K562 (cell line): ENCODE results near the gene GCNT3. TPM values are rescaled to one million over a fixed set of nuclear protein-coding genes. Genes with fewer than 3 reads are reported as not detected.

Source experiments
- ATAC-seq: fragments of 200-7000 bp; cut with Tn5 transposase; 3 replicates; pipeline ENCODE4 v1.9.1; 2020; ENCODE audit warnings: moderate library complexity
- BruUV-seq: library from RNA; stranded (reverse); fragments of 400-500 nt; replicated peaks from 2 replicates; lab custom pipeline; 2021; lab: Mats Ljungman, UMichigan
- CTCF ChIA-PET: fragments of 300-600 bp; formaldehyde crosslinking; extraction: SDS; loops from one replicate; lab custom pipeline; 2021; ENCODE audit warnings: low intra/inter-chr PET ratio; lab: Yijun Ruan, JAX
- POLR2A ChIA-PET: fragments of 300-600, 350-650 bp; sonication (Branson Sonifier 250); formaldehyde crosslinking; extraction: SDS; loops from one replicate; lab custom pipeline; 2021; ENCODE audit warnings: antibody characterized with exemption, inconsistent platforms; lab: Yijun Ruan, JAX
- DNase-seq, 4 experiments: peaks; one replicate each; pipeline versions ENCODE4 v3.0.0 to v3.0.0-alpha.2; 2011 to 2018; ENCODE audit warnings: low spot score in 3 of 4, mixed read lengths in 3 of 4; ENCODE audit errors: extremely low read depth in 1 of 4
- FAIRE-seq: peaks from 2 replicates; lab custom pipeline; 2011; peaks lifted over from hg19 to GRCh38; lab: Jason Lieb, UNC
- H2AFZ ChIP-seq: 2 replicates; pipeline ENCODE4 v1.6.0; 2011; ENCODE audit warnings: low read depth, low read length, control low read depth, inconsistent platforms
- H3K27ac ChIP-seq: fragments of 200-600 bp; 3 replicates; pipeline ENCODE4 v1.8.0; 2011; ENCODE audit warnings: low read depth, mild to moderate bottlenecking, control low read depth, inconsistent platforms, low read length, moderate library complexity, mixed read lengths; ENCODE audit errors: extremely low read depth
- H3K27me3 ChIP-seq, 2 experiments: fragments of 300-600 bp in 1 of 2; 2 replicates in 1 of 2; 3 replicates in 1 of 2; pipeline versions ENCODE4 v1.6.0 to v1.8.0; 2011; ENCODE audit warnings: inconsistent platforms in 2 of 2, low read length in 2 of 2, mild to moderate bottlenecking in 1 of 2, mixed read lengths in 1 of 2, moderate library complexity in 1 of 2; ENCODE audit not compliant: control insufficient read depth in 2 of 2, insufficient read depth in 2 of 2
- H3K36me3 ChIP-seq: fragments of 300-600 bp; 3 replicates; pipeline ENCODE4 v1.8.0; 2011; ENCODE audit warnings: mild to moderate bottlenecking, low read length, inconsistent platforms; ENCODE audit not compliant: control insufficient read depth, insufficient read depth
- H3K4me1 ChIP-seq, 2 experiments: fragments of 200-600 bp in 1 of 2; replicated peaks in 1 of 2; 2 replicates in 1 of 2; 3 replicates in 1 of 2; pipeline versions ENCODE4 v1.5.1 to v1.8.0; 2011; ENCODE audit warnings: inconsistent platforms in 2 of 2, low read length in 2 of 2, mild to moderate bottlenecking in 1 of 2, mixed read lengths in 1 of 2, moderate library complexity in 1 of 2; ENCODE audit not compliant: control insufficient read depth in 2 of 2, insufficient read depth in 2 of 2
- H3K4me2 ChIP-seq: 2 replicates; pipeline ENCODE4 v1.6.1; 2011; ENCODE audit warnings: low read length, control low read depth, inconsistent platforms, mixed read lengths; ENCODE audit not compliant: insufficient read depth
- H3K4me3 ChIP-seq: fragments of 200-600 bp; sonication (generic), shearing (Covaris generic); 2 replicates; pipeline ENCODE4 v1.5.1; 2016; ENCODE audit warnings: control low read depth, inconsistent platforms
- H3K79me2 ChIP-seq: fragments of 200-600 bp; 3 replicates; pipeline ENCODE4 v1.8.0; 2011; ENCODE audit warnings: low read length, inconsistent platforms; ENCODE audit not compliant: control insufficient read depth, insufficient read depth
- H3K9ac ChIP-seq, 2 experiments: 2 replicates each; pipeline versions ENCODE4 v1.6.0 to v1.6.1; 2011; ENCODE audit warnings: low read depth in 2 of 2, low read length in 2 of 2, control low read depth in 1 of 2, inconsistent platforms in 1 of 2, mild to moderate bottlenecking in 1 of 2, mixed read lengths in 1 of 2; ENCODE audit not compliant: insufficient read depth in 1 of 2
- H3K9me1 ChIP-seq: one replicate; pipeline ENCODE4 v1.6.0; 2011; ENCODE audit warnings: inconsistent platforms, mild to moderate bottlenecking, low read length, moderate library complexity; ENCODE audit not compliant: control insufficient read depth, insufficient read depth
- H3K9me3 ChIP-seq: replicated peaks from 2 replicates; pipeline ENCODE4 v1.5.1; 2011; ENCODE audit warnings: low read depth, low read length, inconsistent platforms; ENCODE audit not compliant: control insufficient read depth, insufficient read depth
- H4K20me1 ChIP-seq: replicated peaks from 2 replicates; pipeline ENCODE4 v1.6.1; 2011; ENCODE audit warnings: low read length, inconsistent platforms, mixed read lengths; ENCODE audit not compliant: control insufficient read depth, insufficient read depth
- ELF4 ChIP-seq: fragments of 450-650 bp; formaldehyde crosslinking; IDR thresholded peaks from 2 replicates; pipeline ENCODE4 v1.4.0; 2022; ENCODE audit warnings: missing genetic modification characterization
- ETV5 ChIP-seq: sonication (generic); formaldehyde crosslinking; IDR thresholded peaks from 2 replicates; pipeline ENCODE4 v1.4.0; 2020; ENCODE audit warnings: low read depth, mild to moderate bottlenecking, missing genetic modification reagents
- L3MBTL2 ChIP-seq: fragments of 450-650 bp; IDR thresholded peaks from 2 replicates; pipeline ENCODE4 v1.6.1; 2016; ENCODE audit warnings: mild to moderate bottlenecking, moderate library complexity
- RNF2 ChIP-seq: sonication (generic); IDR thresholded peaks from 2 replicates; pipeline ENCODE4 v1.6.1; 2016
- ZNF324 ChIP-seq: fragments of 250-450 bp; sonication (Bioruptor Pico); IDR thresholded peaks from 2 replicates; pipeline ENCODE4 v1.4.0; 2020; ENCODE audit warnings: mild to moderate bottlenecking
- ZNF436 ChIP-seq: fragments of 250-450, 450-650 bp; sonication (Bioruptor Pico); formaldehyde crosslinking; IDR thresholded peaks from 2 replicates; pipeline ENCODE4 v1.7.0; 2020; ENCODE audit warnings: mild to moderate bottlenecking
- ZNF778 ChIP-seq: fragments of 450-650 bp; formaldehyde crosslinking; IDR thresholded peaks from 2 replicates; pipeline ENCODE4 v1.4.0; 2020; ENCODE audit warnings: mild to moderate bottlenecking, moderate library complexity
- WGBS: fragments of 100-300 bp; shearing (Covaris generic); methylation state at CpG from one replicate; pipeline ENCODE4 v1.1.6; 2016; ENCODE audit warnings: low coverage, mixed read lengths; ENCODE audit not compliant: insufficient coverage; ENCODE audit errors: missing lambda C conversion rate; 5-methylcytosine and 5-hydroxymethylcytosine counted together
- in situ Hi-C: fragments of 300-500 bp; cut with MboI; formaldehyde crosslinking; loops from 4 replicates; pipeline ENCODE4 v1.15.0; 2018; ENCODE audit warnings: inconsistent platforms, mixed read lengths
- intact Hi-C: fragments of 100-400 bp; cut with micrococcal nuclease; formaldehyde crosslinking; loops from 2 replicates; pipeline ENCODE4 v1.14.2; 2022
- polyA plus RNA-seq, 8 experiments: library from polyadenylated mRNA; depleted of rRNA in 4 of 8; stranded (reverse) in 5 of 8; unstranded in 3 of 8; fragments of >200 nt; fragmentation: Nextera tagmentation in 2 of 8; fragmentation: Illumina TruSeq in 1 of 8; extraction: Ambion mirVana in 2 of 8; extraction: Trizol in 1 of 8; gene quantifications; 2 replicates each; pipeline versions ENCODE4 v1.2.1 to v1.2.3, GENCODE V29; 2011 to 2014; ENCODE audit warnings: inconsistent platforms in 1 of 8, missing spikeins in 1 of 8
- total RNA-seq, 7 experiments: library from RNA; depleted of rRNA in 6 of 7; stranded (reverse); fragments of >200 nt in 6 of 7; fragmentation: Illumina TruSeq in 2 of 7; extraction: Trizol in 2 of 7; gene quantifications; 2 replicates each; pipeline versions ENCODE4 v1.2.1 to v1.2.3, GENCODE V29; 2011 to 2021; ENCODE audit warnings: low replicate concordance in 1 of 7
- TF ChIP-seq, protein P1 (sequence below): sonication (generic); formaldehyde crosslinking; IDR thresholded peaks from 2 replicates; pipeline ENCODE4 v1.8.1; 2023; ENCODE audit warnings: mild to moderate bottlenecking, missing genetic modification reagents
- TF ChIP-seq, protein P2 (sequence below): sonication (generic); formaldehyde crosslinking; IDR thresholded peaks from 2 replicates; pipeline ENCODE4 v1.8.1; 2023; ENCODE audit warnings: missing genetic modification reagents, mild to moderate bottlenecking, borderline replicate concordance
- TF ChIP-seq, protein P3 (sequence below): sonication (generic); formaldehyde crosslinking; IDR thresholded peaks from 2 replicates; pipeline ENCODE4 v1.8.0; 2022; ENCODE audit warnings: mild to moderate bottlenecking, missing genetic modification reagents

Gene GCNT3
- total and polyA plus RNA-seq, 9 of the 15 experiments (the other 6 are each of a cell fraction or from before 2014, with no cell fraction given): 0.07 to 0.35 (median 0.11) TPM; not detected in 4

DNA sequence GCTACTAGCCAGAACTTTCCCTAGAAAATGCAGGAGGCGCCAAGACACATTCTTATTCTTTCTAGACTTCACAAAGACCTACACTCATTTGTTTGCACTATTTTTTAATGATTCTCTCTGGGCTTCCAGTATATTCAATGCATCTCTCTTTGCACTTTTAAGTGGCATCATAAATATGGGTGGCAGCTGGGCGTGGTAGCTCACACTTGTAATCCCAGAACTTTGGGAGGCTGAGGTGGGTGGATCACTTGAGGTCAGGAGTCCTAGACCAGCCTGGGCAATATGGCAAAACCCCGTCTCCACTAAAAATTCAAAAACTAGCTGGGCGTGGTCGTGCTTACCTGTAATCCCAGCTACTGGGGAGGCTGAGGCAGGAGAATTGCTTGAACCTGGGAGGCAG is 5.6 kb upstream of the GCNT3 start (continued):
- TF ChIP-seq ZNF778 (no peak), L3MBTL2 (no peak), RNF2 (no peak), ELF4 (CRISPR knock-in tag) (no peak)
- TF ChIP-seq, protein P1, sequence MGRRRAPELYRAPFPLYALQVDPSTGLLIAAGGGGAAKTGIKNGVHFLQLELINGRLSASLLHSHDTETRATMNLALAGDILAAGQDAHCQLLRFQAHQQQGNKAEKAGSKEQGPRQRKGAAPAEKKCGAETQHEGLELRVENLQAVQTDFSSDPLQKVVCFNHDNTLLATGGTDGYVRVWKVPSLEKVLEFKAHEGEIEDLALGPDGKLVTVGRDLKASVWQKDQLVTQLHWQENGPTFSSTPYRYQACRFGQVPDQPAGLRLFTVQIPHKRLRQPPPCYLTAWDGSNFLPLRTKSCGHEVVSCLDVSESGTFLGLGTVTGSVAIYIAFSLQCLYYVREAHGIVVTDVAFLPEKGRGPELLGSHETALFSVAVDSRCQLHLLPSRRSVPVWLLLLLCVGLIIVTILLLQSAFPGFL (CRISPR knock-in tag): no peak

GRCh38 chr15:59609730-59610712 is 1.6 kb upstream of the GCNT3 start:
- ATAC-seq (no peak), DNase-seq (no peak)
- Histone ChIP-seq H3K79me2 (no peaks in the 10 kb centered on the region), H3K4me3 (no peak overlapping the region), H3K9ac (no peak overlapping the region), H3K9me1 (no peaks in the 10 kb centered on the region), H3K36me3 (no peaks in the 10 kb centered on the region)
- ChIA-PET CTCF (no interaction called here), POLR2A (interaction anchor here (0.5 to 2.0 kb wide), 3 partner anchors 12 to 44 kb away, joined by 3 to 10 read pairs (median 3); no protein-coding TSS in a partner anchor)
- in situ Hi-C loops: no loop called here
- 1% methylated on average over 6 of the region's 7 CpGs for WGBS
- no peak for TF ChIP-seq ZNF324 (CRISPR knock-in tag)
- no peak for TF ChIP-seq ETV5 (CRISPR knock-in tag)
- TF ChIP-seq, protein P2, sequence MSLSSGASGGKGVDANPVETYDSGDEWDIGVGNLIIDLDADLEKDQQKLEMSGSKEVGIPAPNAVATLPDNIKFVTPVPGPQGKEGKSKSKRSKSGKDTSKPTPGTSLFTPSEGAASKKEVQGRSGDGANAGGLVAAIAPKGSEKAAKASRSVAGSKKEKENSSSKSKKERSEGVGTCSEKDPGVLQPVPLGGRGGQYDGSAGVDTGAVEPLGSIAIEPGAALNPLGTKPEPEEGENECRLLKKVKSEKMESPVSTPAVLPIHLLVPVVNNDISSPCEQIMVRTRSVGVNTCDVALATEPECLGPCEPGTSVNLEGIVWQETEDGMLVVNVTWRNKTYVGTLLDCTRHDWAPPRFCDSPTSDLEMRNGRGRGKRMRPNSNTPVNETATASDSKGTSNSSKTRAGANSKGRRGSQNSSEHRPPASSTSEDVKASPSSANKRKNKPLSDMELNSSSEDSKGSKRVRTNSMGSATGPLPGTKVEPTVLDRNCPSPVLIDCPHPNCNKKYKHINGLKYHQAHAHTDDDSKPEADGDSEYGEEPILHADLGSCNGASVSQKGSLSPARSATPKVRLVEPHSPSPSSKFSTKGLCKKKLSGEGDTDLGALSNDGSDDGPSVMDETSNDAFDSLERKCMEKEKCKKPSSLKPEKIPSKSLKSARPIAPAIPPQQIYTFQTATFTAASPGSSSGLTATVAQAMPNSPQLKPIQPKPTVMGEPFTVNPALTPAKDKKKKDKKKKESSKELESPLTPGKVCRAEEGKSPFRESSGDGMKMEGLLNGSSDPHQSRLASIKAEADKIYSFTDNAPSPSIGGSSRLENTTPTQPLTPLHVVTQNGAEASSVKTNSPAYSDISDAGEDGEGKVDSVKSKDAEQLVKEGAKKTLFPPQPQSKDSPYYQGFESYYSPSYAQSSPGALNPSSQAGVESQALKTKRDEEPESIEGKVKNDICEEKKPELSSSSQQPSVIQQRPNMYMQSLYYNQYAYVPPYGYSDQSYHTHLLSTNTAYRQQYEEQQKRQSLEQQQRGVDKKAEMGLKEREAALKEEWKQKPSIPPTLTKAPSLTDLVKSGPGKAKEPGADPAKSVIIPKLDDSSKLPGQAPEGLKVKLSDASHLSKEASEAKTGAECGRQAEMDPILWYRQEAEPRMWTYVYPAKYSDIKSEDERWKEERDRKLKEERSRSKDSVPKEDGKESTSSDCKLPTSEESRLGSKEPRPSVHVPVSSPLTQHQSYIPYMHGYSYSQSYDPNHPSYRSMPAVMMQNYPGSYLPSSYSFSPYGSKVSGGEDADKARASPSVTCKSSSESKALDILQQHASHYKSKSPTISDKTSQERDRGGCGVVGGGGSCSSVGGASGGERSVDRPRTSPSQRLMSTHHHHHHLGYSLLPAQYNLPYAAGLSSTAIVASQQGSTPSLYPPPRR (CRISPR knock-in tag): no peak
- TF ChIP-seq, protein P3, sequence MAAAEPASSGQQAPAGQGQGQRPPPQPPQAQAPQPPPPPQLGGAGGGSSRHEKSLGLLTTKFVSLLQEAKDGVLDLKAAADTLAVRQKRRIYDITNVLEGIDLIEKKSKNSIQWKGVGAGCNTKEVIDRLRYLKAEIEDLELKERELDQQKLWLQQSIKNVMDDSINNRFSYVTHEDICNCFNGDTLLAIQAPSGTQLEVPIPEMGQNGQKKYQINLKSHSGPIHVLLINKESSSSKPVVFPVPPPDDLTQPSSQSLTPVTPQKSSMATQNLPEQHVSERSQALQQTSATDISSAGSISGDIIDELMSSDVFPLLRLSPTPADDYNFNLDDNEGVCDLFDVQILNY (CRISPR knock-in tag): no peak
- TF ChIP-seq ZNF436 (CRISPR knock-in tag): no peak
- TF ChIP-seq, all 486 proteins: peak for 0
- Histone ChIP-seq H3K4me2 (no peak overlapping the region), H3K4me1 (no peaks in the 10 kb centered on the region), H3K27me3 (0 out of 5 replicates have a peak, but pooled peaks cover 0 to 4% of the 10 kb centered on the region in 2 experiments), H3K9me3 (no peaks in the 10 kb centered on the region), H3K27ac (no peak overlapping the region), H2AFZ (no peak overlapping the region), H4K20me1 (no peaks in the 10 kb centered on the region)
- intact Hi-C loops: no loop called here
- FAIRE-seq: no peak
- BruUV-seq: no TSS peak
